ENCODE data around the gene MAST2.

Gene MAST2

DNA sequence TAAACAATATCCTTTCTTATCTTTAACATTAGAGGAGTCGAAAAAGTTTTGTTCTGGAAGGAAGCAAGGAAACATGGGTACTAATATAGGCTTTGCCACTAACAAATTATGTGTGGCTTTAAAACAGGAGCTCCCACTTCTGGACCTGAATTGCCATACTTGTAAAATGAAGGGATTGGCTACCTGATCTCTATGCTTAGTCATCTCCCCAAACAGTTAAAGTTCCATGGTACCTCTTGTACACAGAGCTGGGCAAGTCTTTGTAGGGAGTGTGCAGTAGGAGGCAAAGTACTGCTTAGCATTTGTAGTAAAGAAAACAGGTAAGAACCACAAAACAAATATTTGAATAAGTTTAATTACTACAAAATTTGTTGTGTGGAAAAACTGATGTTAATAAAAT lies 81.3 kb downstream of the MAST2 start:
- DNase-seq (ENCODE audit: insufficient read length) (no peak), FAIRE-seq (no peak)
- TF ChIP-seq POLR2AphosphoS5 (IDR thresholded peaks at IDR 0.05; ENCODE audit: low read depth, low read length) (no peak), TAF1 (IDR thresholded peaks at IDR 0.05; ENCODE audit: borderline replicate concordance, low read depth, low read length) (no peak), POLR2A (IDR thresholded peaks at IDR 0.05; ENCODE audit: low read depth, low read length) (no peak)

- TF ChIP-seq TAF1 (IDR thresholded peaks at IDR 0.05; ENCODE audit: borderline replicate concordance, low read depth, low read length) (no peak), POLR2AphosphoS5 (IDR thresholded peaks at IDR 0.05; ENCODE audit: low read depth, low read length) (no peak), POLR2A (IDR thresholded peaks at IDR 0.05; ENCODE audit: low read depth, low read length) (no peak)
- no peak for DNase-seq (ENCODE audit: insufficient read length)
Observed at GRCh38 chr1:45886229-45886628, 82.8 kb downstream of the MAST2 start.

GRCh38 chr1:45887156-45887842 lies 83.9 kb downstream of the MAST2 start:
- no peak for DNase-seq (ENCODE audit: insufficient read length)
- no peak for FAIRE-seq
- no peak for TF ChIP-seq POLR2A (IDR thresholded peaks at IDR 0.05; ENCODE audit: low read depth, low read length)
- no peak for TF ChIP-seq POLR2AphosphoS5 (IDR thresholded peaks at IDR 0.05; ENCODE audit: low read depth, low read length)
- no peak for TF ChIP-seq TAF1 (IDR thresholded peaks at IDR 0.05; ENCODE audit: borderline replicate concordance, low read depth, low read length)

More at GRCh38 chr1:45886229-45886628, 82.8 kb downstream of the MAST2 start:
- FAIRE-seq: no peak

DNA sequence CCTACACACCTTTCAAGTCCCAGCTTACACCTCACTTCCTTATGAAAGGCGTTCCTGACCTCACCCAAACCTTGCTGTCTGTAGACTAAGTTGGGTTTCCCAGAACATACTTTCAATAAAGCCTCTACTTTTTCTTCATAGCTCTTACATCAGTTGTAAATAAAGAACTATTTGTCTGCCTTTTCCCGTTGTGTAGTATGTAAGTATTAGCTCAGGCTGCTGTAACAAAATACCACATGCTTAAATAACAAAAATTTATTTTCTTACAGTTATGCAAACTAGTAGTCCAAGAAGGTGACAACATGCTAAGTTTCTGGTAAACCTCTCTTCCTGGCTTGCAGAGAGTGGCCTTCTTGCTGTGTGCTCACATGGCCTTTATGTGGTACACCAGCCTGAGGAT lies 86.7 kb downstream of the MAST2 start:
- TF ChIP-seq POLR2AphosphoS5 (IDR thresholded peaks at IDR 0.05; ENCODE audit: low read depth, low read length) (no peak), POLR2A (IDR thresholded peaks at IDR 0.05; ENCODE audit: low read depth, low read length) (no peak), TAF1 (IDR thresholded peaks at IDR 0.05; ENCODE audit: borderline replicate concordance, low read depth, low read length) (no peak)
- DNase-seq (ENCODE audit: insufficient read length) (no peak), FAIRE-seq (no peak)

DNA sequence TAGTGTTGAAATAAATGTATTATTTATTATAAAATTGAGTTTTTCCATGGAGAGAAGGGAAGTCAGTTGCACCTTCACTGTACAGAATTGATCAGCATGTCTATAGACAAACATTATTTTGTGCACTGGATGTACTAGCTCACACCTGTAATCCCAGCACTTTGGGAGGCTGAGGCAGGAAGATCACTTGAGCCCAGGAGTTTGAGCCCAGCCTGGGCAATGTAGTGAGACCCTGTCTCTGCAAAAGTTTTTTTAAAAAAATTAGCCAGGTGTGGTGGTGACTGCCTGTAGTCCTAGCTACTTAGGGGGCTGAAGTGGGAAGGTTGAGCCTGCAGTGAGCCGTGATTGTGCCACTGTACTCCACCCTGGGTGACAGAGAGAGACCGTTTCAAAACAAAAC lies 87.7 kb downstream of the MAST2 start:
- FAIRE-seq: no peak
- no peak for DNase-seq (ENCODE audit: insufficient read length)
- TF ChIP-seq POLR2A (IDR thresholded peaks at IDR 0.05; ENCODE audit: low read depth, low read length): no peak
- no peak for TF ChIP-seq TAF1 (IDR thresholded peaks at IDR 0.05; ENCODE audit: borderline replicate concordance, low read depth, low read length)
- no peak for TF ChIP-seq POLR2AphosphoS5 (IDR thresholded peaks at IDR 0.05; ENCODE audit: low read depth, low read length)

GRCh38 chr1:45892068-45892785 lies 88.8 kb downstream of the MAST2 start:
- FAIRE-seq: no peak
- TF ChIP-seq POLR2A (IDR thresholded peaks at IDR 0.05; ENCODE audit: low read depth, low read length) (no peak), TAF1 (IDR thresholded peaks at IDR 0.05; ENCODE audit: borderline replicate concordance, low read depth, low read length) (no peak)
- DNase-seq (ENCODE audit: insufficient read length): no peak

GRCh38 chr1:45894331-45894730 lies 90.9 kb downstream of the MAST2 start:
- no peak for FAIRE-seq

DNA sequence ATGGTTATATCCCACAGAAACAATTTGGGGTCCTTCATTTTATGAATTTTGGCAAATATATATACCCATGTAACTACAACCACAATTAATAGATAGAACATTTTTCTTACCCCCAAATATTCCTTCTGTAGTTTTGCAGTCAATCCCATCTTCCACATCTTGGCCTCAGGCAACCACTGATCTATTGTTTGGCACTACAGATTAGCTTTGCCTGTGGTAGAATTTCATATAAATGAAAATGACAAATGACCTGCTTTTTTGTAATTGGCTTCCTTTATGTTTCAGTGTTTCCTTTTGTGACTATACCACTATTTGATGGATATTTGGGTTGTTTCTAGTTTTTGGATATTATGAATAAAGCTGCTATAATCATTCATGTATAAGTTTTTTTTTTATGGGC lies 91.5 kb downstream of the MAST2 start:
- DNase-seq (ENCODE audit: insufficient read length): no peak
- TF ChIP-seq POLR2AphosphoS5 (IDR thresholded peaks at IDR 0.05; ENCODE audit: low read depth, low read length) (no peak), POLR2A (IDR thresholded peaks at IDR 0.05; ENCODE audit: low read depth, low read length) (no peak), TAF1 (IDR thresholded peaks at IDR 0.05; ENCODE audit: borderline replicate concordance, low read depth, low read length) (no peak)
- FAIRE-seq: no peak

More at GRCh38 chr1:45894331-45894730, 90.9 kb downstream of the MAST2 start:
- TF ChIP-seq TAF1 (IDR thresholded peaks at IDR 0.05; ENCODE audit: borderline replicate concordance, low read depth, low read length) (no peak), POLR2A (IDR thresholded peaks at IDR 0.05; ENCODE audit: low read depth, low read length) (no peak), POLR2AphosphoS5 (IDR thresholded peaks at IDR 0.05; ENCODE audit: low read depth, low read length) (no peak)
- no peak for DNase-seq (ENCODE audit: insufficient read length)

- TF ChIP-seq POLR2AphosphoS5 (IDR thresholded peaks at IDR 0.05; ENCODE audit: low read depth, low read length) (no peak), POLR2A (IDR thresholded peaks at IDR 0.05; ENCODE audit: low read depth, low read length) (no peak), TAF1 (IDR thresholded peaks at IDR 0.05; ENCODE audit: borderline replicate concordance, low read depth, low read length) (no peak)
- no peak for DNase-seq (ENCODE audit: insufficient read length)
- no peak for FAIRE-seq
Observed at GRCh38 chr1:45895406-45895805, 92.0 kb downstream of the MAST2 start.

DNA sequence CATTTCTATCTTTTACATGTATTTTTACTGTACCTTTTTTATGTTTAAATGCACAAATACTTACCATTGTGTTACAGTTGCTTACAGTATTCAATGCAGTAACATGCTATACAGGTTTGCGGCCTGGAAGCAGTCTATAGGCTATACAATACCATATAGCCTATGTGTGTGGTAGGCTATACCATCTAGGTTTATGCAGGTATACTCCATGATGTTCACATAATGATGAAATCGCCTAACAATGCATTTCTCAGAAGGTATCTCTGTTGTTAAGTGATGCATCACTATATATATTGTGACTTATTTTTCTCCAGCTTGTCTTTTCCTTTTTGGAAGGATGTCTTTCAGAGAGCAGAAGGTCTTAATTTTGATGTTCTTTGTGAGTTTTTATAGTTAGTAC lies 103.5 kb downstream of the MAST2 start:
- DNase-seq (ENCODE audit: insufficient read length): no peak
- TF ChIP-seq POLR2A (IDR thresholded peaks at IDR 0.05; ENCODE audit: low read depth, low read length) (no peak), POLR2AphosphoS5 (IDR thresholded peaks at IDR 0.05; ENCODE audit: low read depth, low read length) (no peak), TAF1 (IDR thresholded peaks at IDR 0.05; ENCODE audit: borderline replicate concordance, low read depth, low read length) (no peak)
- no peak for FAIRE-seq

DNA sequence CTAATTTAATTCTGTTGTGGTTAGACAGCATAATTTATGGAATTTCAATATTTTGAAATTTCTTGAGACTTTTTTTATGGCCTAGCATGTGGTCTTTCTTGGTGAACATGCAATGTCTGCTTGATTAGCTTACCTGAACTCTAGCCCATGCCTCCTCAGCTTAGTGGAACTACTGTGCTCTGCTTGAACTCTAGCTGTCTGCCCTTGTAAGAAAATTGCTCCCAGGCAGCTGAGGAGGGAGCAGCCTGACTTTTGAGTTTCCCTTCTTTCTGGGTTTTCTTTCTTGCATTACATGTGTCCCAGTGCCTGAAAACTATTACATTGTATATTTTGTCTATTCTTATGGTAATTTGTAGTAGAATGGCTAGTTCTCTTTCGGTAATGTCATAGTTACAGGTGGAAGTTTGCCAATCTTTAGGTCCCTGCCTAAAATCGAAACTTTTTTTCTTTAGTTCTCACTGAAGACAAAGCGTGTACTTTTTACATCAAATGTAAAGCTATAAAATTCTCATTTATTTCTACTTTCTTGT lies 105.3 kb downstream of the MAST2 start:
- DNase-seq (ENCODE audit: insufficient read length) (no peak), FAIRE-seq (no peak)
- TF ChIP-seq POLR2AphosphoS5 (IDR thresholded peaks at IDR 0.05; ENCODE audit: low read depth, low read length): no peak
- TF ChIP-seq TAF1 (IDR thresholded peaks at IDR 0.05; ENCODE audit: borderline replicate concordance, low read depth, low read length): no peak
- no peak for TF ChIP-seq POLR2A (IDR thresholded peaks at IDR 0.05; ENCODE audit: low read depth, low read length)

- no peak for FAIRE-seq
- no peak for TF ChIP-seq POLR2AphosphoS5 (IDR thresholded peaks at IDR 0.05; ENCODE audit: low read depth, low read length)
- TF ChIP-seq TAF1 (IDR thresholded peaks at IDR 0.05; ENCODE audit: borderline replicate concordance, low read depth, low read length): no peak
- no peak for TF ChIP-seq POLR2A (IDR thresholded peaks at IDR 0.05; ENCODE audit: low read depth, low read length)
- no peak for DNase-seq (ENCODE audit: insufficient read length)
Observed at GRCh38 chr1:45911634-45912033, 108.2 kb downstream of the MAST2 start.
